Endothelial cell of umbilical vein (primary cell): ENCODE results near the gene BAZ1A. TPM values are rescaled to one million over a fixed set of nuclear protein-coding genes. Genes with fewer than 3 reads are reported as not detected.

Experiments
- BruUV-seq: library from RNA; stranded (reverse); fragments of 400-500 nt; replicated peaks from 2 replicates; lab custom pipeline; 2021; lab: Mats Ljungman, UMichigan
- CTCF ChIA-PET: fragments of 300-600, 350-600 bp; sonication (Branson Sonifier 250); formaldehyde crosslinking; loops from one replicate; lab custom pipeline; 2021; ENCODE audit warnings: antibody characterized with exemption, inconsistent platforms; lab: Charles Lee
- POLR2A ChIA-PET: fragments of 300-600, 350-600 bp; sonication (Branson Sonifier 250); formaldehyde crosslinking; loops from one replicate; lab custom pipeline; 2021; ENCODE audit warnings: antibody characterized with exemption, inconsistent platforms; lab: Charles Lee
- DNase-seq: peaks from one replicate; pipeline ENCODE4 v3.0.0-alpha.2; 2011; ENCODE audit warnings: low read depth, low spot score
- FAIRE-seq: peaks from 2 replicates; lab custom pipeline; 2011; peaks lifted over from hg19 to GRCh38; lab: Jason Lieb, UNC
- H2AFZ ChIP-seq: 2 replicates; pipeline ENCODE4 v1.6.0; 2012; ENCODE audit warnings: low read depth, low read length, control low read depth, inconsistent platforms
- H3K27ac ChIP-seq: 2 replicates; pipeline ENCODE4 v1.5.1; 2011; ENCODE audit warnings: low read depth, mild to moderate bottlenecking, control low read depth, low read length, moderate library complexity; ENCODE audit not compliant: insufficient read depth
- H3K27me3 ChIP-seq, 2 experiments: 2 replicates each; pipeline versions ENCODE4 v1.6.0 to v1.6.1; 2011; ENCODE audit warnings: low read length in 2 of 2, mixed read lengths in 1 of 2; ENCODE audit not compliant: control insufficient read depth in 2 of 2, insufficient read depth in 2 of 2
- H3K36me3 ChIP-seq, 2 experiments: 2 replicates in 1 of 2; 3 replicates in 1 of 2; pipeline ENCODE4 v1.5.1; 2011; ENCODE audit warnings: low read length in 2 of 2, mild to moderate bottlenecking in 1 of 2, moderate library complexity in 1 of 2; ENCODE audit not compliant: control insufficient read depth in 2 of 2, insufficient read depth in 2 of 2; ENCODE audit errors: extremely low read depth in 1 of 2
- H3K4me1 ChIP-seq: 3 replicates; pipeline ENCODE4 v1.5.1; 2011; ENCODE audit warnings: mild to moderate bottlenecking, low read length; ENCODE audit not compliant: control insufficient read depth, insufficient read depth; ENCODE audit errors: extremely low read depth
- H3K4me2 ChIP-seq: 2 replicates; pipeline ENCODE4 v1.6.1; 2011; ENCODE audit warnings: low read length, control low read depth, mixed read lengths; ENCODE audit not compliant: insufficient read depth
- H3K4me3 ChIP-seq, 3 experiments: fragments of 200-600 bp in 1 of 3; sonication (generic), shearing (Covaris generic) in 1 of 3; replicated peaks in 1 of 3; 2 replicates each; pipeline ENCODE4 v1.5.1; 2011 to 2016; ENCODE audit warnings: control low read depth in 3 of 3, low read length in 3 of 3, mild to moderate bottlenecking in 2 of 3, inconsistent platforms in 1 of 3, low read depth in 1 of 3, moderate library complexity in 1 of 3; ENCODE audit not compliant: insufficient read depth in 1 of 3
- H3K79me2 ChIP-seq: 2 replicates; pipeline ENCODE4 v1.6.0; 2012; ENCODE audit warnings: low read length, inconsistent platforms; ENCODE audit not compliant: control insufficient read depth, insufficient read depth
- H3K9ac ChIP-seq: replicated peaks from 2 replicates; pipeline ENCODE3; 2011; ENCODE audit warnings: low read length, control low read depth; ENCODE audit not compliant: insufficient read depth; ENCODE audit errors: extremely low read depth
- H3K9me1 ChIP-seq: replicated peaks from 3 replicates; pipeline ENCODE4 v1.6.0; 2011; ENCODE audit warnings: mild to moderate bottlenecking, low read length; ENCODE audit not compliant: control insufficient read depth, insufficient read depth; ENCODE audit errors: extremely low read depth
- H3K9me3 ChIP-seq: replicated peaks from 2 replicates; pipeline ENCODE4 v1.5.1; 2012; ENCODE audit warnings: low read length, inconsistent platforms; ENCODE audit not compliant: control insufficient read depth, insufficient read depth
- H4K20me1 ChIP-seq: replicated peaks from 2 replicates; pipeline ENCODE3; 2011; ENCODE audit warnings: mild to moderate bottlenecking, low read length; ENCODE audit not compliant: control insufficient read depth, insufficient read depth; ENCODE audit errors: extremely low read depth
- CTCF ChIP-seq, 2 donors: IDR thresholded peaks; 1 replicate in 1 of 2; 2 replicates in 1 of 2; pipeline ENCODE4 v1.5.1; 2011; ENCODE audit warnings: low read length in 2 of 2, mild to moderate bottlenecking in 2 of 2, moderate library complexity in 2 of 2, control low read depth in 1 of 2, inconsistent platforms in 1 of 2, low read depth in 1 of 2; ENCODE audit not compliant: insufficient read depth in 1 of 2; ENCODE audit errors: extremely low read depth in 1 of 2
- EZH2 ChIP-seq: IDR thresholded peaks from 2 replicates; pipeline ENCODE4 v1.6.1; 2012; ENCODE audit warnings: borderline replicate concordance, low read depth, mild to moderate bottlenecking, moderate library complexity, low read length, inconsistent platforms; ENCODE audit not compliant: severe bottlenecking
- FOS ChIP-seq: IDR thresholded peaks from 2 replicates; pipeline ENCODE4 v1.6.1; 2011; ENCODE audit warnings: mild to moderate bottlenecking, low read length, moderate library complexity, borderline replicate concordance; ENCODE audit not compliant: insufficient read depth
- GATA2 ChIP-seq: IDR thresholded peaks from 2 replicates; pipeline ENCODE4 v1.7.0; 2011; ENCODE audit warnings: low read depth, mild to moderate bottlenecking, moderate library complexity, mixed read lengths, low read length; ENCODE audit not compliant: insufficient read length, insufficient read depth
- JUN ChIP-seq: IDR thresholded peaks from 2 replicates; pipeline ENCODE4 v1.6.1; 2011; ENCODE audit warnings: borderline replicate concordance, low read depth; ENCODE audit not compliant: insufficient read length, insufficient read depth
- MAX ChIP-seq: IDR thresholded peaks from 2 replicates; pipeline ENCODE4 v1.6.1; 2011; ENCODE audit not compliant: insufficient read depth, insufficient read length
- MYC ChIP-seq: IDR thresholded peaks from one replicate; pipeline ENCODE4 v1.6.1; 2011; ENCODE audit warnings: mild to moderate bottlenecking, low read depth, low read length
- POLR2A ChIP-seq: IDR thresholded peaks from 2 replicates; pipeline ENCODE4 v1.6.1; 2012; ENCODE audit warnings: low read depth, mild to moderate bottlenecking, control low read depth, low read length
- POLR2AphosphoS5 ChIP-seq: IDR thresholded peaks from 2 replicates; pipeline ENCODE4 v1.6.1; 2012; ENCODE audit warnings: low read depth, mild to moderate bottlenecking, control low read depth, low read length, moderate library complexity; ENCODE audit not compliant: insufficient read depth
- dilution Hi-C: fragments of 300-500 bp; cut with MboI; formaldehyde crosslinking; loops from one replicate; pipeline ENCODE4 v1.15.0; 2019; ENCODE audit warnings: low sequenced_read_pairs; ENCODE audit not compliant: extremely low pct_ligation_motif_present
- intact Hi-C: fragments of 100-400 bp; cut with micrococcal nuclease; formaldehyde crosslinking; loops from one replicate; pipeline ENCODE4 v1.10.0; 2022
- polyA plus RNA-seq, 4 experiments: library from polyadenylated mRNA; depleted of rRNA in 3 of 4; stranded (reverse) in 3 of 4; unstranded in 1 of 4; fragments of >200 nt; gene quantifications; 2 replicates each; pipeline versions ENCODE4 v1.2.1 to v1.2.3, GENCODE V29; 2011 to 2012; ENCODE audit warnings: missing spikeins in 1 of 4
- total RNA-seq: library from RNA; stranded (reverse); gene quantifications from 2 replicates; pipeline ENCODE4 v1.2.3, GENCODE V29; 2021

The BAZ1A gene
- total and polyA plus RNA-seq, 2 donors (not counting 3 experiments of a cell fraction or from before 2014, with no cell fraction given), result 15.2 to 52.1 TPM

GRCh38 chr14:34794217-34794616 is 80.9 kb downstream of the BAZ1A start:
- intact Hi-C loops, result no loop called here
- H2AFZ ChIP-seq, result no peak overlapping the region
- no peaks in the 10 kb centered on the region for H3K9me3 ChIP-seq
- peaks cover 2 to 14% of the 10 kb centered on the region in 2 experiments for H3K36me3 ChIP-seq
- dilution Hi-C loops, result no loop called here
- no peaks in the 10 kb centered on the region for H3K4me1 ChIP-seq
- TF ChIP-seq POLR2A (no peak), GATA2 (no peak), FOS (no peak), EZH2 (no peak), JUN (no peak), POLR2AphosphoS5 (no peak), MAX (no peak), CTCF (IDR thresholded peaks at IDR 0.05; ENCODE audit: extremely low read depth in 1 of 2, insufficient read depth in 1 of 2, low read depth in 1 of 2, low read length in 2 of 2) (no peak), MYC (no peak)
- ChIA-PET POLR2A (no interaction called here), CTCF (interaction anchor here (1.4 kb wide), 1 partner anchor 8 kb away, joined by 8 read pairs; no protein-coding TSS in a partner anchor)
- FAIRE-seq (no peak), DNase-seq (no peak)
- no peak overlapping the region for H3K4me2 ChIP-seq
- H4K20me1 ChIP-seq, result no peaks in the 10 kb centered on the region
- H3K4me3 ChIP-seq, result no peak overlapping the region
- no peak overlapping the region for H3K9ac ChIP-seq
- no peaks in the 10 kb centered on the region for H3K79me2 ChIP-seq
- H3K27ac ChIP-seq, result no peak overlapping the region
- H3K9me1 ChIP-seq, result no peaks in the 10 kb centered on the region
- no TSS peak for BruUV-seq
- no peaks in the 10 kb centered on the region for H3K27me3 ChIP-seq
